ENCODE results near the gene CDK11B.
"Not testable (repeated sequence)": the region's sequence is repeated elsewhere in the genome, so short reads cannot be mapped to it uniquely, and the experiment has no call there.

CDK11B gene

DNA sequence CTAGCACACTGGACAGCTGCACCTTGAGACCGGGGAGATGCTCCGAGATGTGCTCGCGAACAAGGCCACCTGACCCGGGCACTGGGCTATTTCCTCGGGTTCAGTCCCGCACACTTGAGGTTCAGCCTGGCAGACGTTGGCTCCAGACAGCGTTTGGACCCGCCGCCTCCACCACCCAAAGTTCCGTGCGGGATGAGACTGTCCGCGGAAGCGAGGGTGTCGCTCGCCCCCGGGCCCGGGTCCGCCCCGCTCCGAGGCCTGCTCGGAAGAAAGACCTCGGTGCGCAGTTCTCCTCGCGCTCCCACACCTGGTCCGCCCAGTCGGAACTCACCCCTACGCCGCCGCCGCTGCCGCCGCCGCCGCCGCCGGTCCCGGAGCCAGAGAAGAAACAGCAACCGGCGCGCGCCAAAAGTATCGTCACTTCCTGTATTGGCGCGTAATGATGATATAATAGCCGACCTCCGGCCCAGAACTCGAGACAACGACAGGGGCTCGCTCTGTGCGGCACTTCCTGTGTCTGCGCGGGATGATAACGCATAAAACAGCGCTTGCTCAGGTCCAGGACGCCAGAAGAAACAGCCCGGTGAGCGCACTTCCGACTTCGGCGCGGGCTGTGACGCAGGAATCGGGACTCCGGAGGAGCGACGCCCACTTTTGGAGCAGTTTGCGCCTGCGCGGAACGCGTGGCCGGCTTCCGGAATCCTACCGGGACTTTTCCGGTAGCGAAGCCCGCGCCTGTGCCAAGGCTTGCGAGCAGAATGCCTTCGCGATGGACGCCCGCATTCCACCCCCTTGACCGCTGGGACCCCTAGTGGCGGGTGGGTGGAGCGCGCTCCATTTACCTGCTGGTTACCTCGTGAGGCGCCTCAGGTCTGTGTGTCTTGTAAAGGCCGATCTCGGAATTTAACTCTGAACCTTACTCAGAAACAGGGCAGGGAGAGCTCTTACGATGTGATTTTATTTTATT is at the start of gene CDK11B:
Gene CDK11B, minus strand, starts transcription at position 422 of the 967 bp plus-strand sequence. CDS start 1,519 bp downstream, outside the sequence.
- DNase-seq: peak; percentile 71

DNA sequence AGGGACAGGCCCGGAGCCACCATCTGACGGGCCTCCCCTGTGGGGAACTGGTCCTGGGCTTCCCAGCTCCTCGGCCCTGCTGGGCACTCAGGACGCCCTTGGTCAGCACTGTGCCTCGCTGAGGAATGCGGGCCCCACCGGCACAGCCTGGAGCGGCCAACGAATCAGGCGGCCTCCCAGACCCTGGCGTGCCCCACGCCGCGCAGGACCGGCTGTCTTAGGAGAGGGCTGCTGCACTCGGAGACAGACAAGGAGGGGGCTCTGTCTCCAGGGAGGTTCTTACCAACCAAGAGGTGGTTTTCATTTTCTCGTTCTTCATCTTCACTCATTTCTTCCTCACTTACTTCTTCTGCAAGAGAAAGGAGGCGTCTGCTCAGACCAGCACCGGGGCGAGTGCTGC is 49.1 kb upstream of the CDK11B start:
- not testable (repeated sequence) for DNase-seq

DNA sequence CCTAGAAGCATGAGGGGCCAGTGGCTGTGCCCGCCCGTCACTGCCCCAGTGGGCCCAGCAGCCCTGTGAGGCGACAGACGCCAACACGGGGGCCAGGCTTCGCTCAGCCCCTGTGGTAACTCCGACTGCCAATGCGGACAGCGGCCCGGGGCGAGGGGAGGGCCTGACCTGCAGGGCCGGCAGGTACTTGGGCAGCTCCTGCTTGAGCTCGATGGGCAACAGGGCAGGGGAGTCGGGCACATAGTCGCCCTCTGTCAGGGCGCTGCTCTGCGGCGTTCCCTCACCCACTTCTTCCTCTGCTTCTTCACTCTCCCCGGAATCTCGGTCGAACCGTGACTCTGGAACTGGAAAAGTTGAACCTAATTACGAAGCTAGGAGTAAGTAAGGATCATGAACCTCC is 48.4 kb upstream of the CDK11B start:
- not testable (repeated sequence) for DNase-seq

DNA sequence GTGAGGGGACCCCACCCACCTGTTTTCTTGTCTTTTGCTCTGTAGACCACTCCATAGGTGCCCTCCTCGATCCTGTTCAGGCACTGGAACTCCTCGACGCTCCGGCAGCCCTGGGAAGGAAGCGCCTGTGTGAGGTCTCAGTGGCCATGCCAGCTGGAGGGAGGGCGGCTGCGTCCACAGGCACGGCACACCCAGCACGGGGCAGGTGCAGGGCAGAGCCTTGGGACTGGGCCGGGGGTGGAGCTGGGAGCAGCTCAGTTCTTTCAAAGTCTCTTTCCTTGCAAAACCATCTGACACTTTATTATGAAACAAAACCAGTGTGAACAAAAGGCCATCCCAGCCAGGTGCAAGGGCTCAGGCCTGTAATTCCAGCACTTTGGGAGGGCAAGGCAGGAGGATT is 46.8 kb upstream of the CDK11B start:
- DNase-seq: not testable (repeated sequence)

DNA sequence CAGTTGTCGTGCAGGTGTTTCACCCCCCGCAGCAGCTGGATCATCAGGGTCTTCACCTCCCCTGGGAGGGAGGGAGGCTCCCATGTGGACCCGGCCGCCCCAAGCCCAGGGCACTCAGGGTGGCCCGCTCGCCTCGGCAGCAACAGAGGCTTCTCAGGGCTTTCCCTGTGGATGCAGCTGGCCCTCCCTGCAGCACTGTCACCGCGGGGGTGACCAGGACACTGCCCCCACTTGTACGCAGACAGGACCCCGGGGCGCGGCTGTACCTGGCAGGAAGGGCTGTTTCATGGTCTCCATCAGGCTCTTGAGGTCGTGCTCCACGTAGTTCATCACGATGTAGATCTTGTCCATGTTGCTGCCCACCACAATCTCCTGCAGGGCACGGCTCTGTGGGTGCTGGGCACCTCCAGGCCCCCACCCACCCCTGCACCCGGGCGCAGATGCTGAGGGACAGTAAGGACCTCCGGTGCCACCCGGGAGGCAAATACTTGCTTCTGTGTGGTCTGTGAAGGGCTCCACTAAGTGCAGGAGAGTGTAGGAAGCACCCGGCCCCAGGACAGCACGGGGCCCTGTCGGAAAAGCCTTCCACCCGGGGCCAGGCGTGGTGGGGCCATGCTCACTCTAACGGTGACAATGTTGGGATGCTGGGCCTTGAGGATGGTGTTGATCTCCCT is 45.6 kb upstream of the CDK11B start:
- not testable (repeated sequence) for DNase-seq

DNA sequence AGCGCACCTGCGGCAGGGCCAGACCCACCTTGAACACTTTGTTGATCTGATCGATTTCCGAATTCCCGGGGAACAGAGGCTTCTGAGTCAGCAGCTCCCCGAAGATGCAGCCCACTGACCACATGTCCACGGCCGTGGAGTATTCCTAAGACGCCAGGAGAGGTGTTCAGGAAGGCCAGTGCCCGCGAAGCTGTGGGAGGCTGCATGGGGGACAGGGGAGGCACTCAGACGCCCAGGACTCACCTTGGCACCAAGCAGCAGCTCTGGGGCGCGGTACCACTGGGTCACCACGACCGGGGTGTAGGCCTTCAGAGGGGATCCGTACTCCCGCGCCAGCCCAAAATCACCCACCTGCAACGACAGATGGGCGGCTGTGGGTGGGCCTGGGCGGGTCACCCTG is 45.0 kb upstream of the CDK11B start:
- DNase-seq: no peak

DNA sequence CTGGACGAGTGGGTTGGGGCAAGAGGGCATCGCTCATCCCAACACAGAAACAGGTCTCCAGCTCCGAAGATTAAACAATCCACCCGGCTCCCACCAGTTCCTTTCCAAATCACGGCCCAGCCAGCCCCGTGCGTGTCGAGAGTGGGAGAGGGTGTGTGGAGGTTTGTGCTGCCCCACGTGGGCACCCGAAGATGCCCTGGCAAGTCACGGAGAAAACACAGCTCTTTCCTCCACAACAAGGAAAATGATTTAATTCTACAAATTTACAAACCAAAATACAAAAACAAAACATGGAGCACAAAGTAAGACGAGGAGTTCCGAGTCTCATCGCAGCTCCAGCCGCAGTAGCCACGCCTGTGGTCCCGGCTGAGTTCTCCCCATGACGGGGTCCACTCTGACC is 43.7 kb upstream of the CDK11B start:
- DNase-seq: not testable (repeated sequence)

DNA sequence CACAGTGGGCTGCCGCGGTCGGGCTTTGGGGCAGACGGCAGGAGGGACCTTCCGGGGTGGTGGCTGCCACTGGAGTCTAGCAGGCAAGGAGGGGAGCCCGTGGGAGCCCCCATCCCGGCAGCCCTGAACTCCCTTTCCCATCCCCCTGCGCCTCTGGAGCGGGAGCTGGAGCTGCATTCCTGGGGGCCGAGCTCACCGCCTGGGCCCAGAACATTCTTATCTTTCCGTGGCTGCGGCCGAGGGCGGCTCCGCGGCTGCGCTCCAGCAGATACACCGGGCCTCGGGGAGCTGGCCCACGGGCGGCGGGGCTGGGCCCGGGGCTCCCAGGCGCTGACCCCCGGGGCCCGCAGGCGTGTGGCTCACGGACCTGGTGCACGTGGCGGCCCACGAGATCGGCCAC is 41.8 kb upstream of the CDK11B start:
- DNase-seq: not testable (repeated sequence)

DNA sequence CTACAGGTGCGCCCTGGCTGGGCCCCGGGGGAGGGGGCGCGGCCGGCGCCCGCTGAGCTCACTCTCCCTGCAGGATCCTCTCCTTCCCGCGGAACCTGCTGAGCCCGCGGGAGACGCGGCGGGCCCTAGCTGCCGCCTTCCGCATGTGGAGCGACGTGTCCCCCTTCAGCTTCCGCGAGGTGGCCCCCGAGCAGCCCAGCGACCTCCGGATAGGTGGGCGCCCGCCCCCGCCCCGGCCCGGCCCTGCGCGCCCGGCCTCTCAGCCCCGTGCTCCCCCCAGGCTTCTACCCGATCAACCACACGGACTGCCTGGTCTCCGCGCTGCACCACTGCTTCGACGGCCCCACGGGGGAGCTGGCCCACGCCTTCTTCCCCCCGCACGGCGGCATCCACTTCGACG is 41.3 kb upstream of the CDK11B start:
- DNase-seq: not testable (repeated sequence)

DNA sequence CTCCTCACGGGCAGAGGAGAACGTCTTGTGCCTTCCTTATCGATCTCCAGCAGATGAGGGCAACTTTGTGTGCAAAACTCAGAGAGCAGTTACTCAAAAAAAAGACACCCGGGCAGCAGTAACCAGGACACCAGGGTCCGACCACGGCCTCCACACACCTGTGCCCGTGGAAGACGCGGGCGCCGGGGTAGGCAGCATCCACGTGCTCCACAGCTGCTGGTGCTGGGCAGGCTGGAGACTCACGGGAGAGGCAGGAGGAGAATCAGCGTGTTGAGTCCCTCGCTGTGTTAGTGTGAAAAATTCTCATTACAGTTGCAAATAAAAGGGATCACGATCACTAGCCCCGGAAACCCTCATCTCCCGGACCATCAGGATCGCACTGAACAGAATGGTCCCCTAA is 40.3 kb upstream of the CDK11B start:
- DNase-seq: not testable (repeated sequence)

DNA sequence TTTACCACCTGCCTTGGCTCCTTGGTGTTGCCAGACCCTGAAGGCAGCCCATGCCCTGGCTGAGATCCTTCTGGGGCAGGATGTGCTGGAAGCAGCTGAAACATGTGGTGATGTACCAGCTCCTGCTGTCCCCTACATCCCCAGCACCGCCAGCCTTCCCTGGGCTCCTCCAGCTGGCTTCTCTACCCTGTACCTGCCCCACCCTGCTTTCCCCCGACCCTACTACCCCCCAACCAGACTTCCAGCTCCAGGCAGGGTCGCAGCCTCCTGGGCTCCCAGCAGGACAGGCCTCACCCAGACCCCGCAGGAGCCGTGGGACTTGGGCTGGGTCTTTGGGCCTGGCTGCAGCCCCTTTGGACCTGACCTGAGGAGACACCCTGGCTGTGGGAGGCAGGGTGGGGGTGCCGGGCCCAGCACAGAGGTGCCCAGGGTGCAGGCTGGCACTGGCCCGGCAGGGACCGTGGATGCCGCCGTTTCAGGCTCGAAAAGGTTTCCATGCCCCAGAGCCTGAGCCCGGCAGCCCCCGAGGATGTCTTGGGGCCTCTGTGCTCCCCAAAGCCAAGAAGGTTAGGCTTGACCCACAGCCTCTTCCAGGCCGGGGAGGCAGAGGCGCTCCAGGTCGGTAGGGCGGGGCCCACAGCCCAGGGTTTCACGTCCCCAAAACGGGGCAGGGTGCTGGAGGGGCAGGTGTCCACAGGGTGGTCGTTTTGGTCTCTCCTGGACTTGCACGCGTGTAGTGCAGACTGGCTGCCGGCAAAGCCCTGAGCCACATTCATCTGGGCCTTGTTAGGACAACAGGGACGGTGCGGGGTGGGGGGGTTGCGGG is 38.8 kb upstream of the CDK11B start:
- not testable (repeated sequence) for DNase-seq

DNA sequence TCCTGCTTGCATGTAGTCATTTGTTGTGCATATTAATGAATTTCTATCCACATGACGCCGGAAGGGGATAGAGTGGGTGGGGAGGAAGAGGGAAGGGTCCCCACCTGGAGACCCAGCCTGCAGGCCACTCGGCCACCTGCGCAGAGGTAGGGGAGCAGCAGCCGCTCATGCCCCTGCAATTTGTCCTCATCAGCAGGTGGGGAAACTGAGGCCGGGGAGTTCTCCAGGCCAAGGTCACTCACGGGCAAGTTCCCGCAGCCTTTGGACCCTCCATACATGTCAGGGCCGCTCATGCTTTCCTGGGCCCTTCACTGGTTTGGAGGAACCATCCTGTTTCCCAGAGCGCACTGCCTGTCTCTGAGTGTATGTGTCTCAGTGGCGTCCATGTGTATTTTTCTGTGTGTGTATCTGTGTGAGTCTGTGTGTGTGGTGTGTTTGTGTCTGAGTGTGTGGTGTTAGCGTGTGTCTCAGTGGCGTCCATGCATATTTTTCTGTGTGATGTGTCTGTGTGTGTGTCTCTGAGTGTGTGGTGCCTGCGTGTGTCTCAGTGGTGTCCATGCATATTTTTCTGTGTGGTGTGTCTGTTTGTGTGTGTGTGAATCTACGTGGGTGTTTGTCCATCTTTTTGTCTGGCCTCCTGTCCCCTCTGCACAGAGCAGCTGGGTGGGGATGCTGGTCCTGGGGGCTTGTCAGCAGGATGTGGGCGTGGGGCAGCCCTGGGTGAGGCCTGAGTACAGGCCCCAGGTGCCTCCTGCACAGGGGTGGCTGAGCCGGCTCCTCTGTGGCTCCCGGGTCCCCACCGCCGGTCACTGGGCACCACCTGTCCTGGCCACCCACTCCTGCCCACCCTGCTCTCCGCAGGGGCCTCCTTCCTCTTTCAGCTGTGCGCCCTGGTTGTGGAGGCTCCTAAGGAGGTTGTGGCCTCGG is 37.9 kb upstream of the CDK11B start:
- DNase-seq: not testable (repeated sequence)

DNA sequence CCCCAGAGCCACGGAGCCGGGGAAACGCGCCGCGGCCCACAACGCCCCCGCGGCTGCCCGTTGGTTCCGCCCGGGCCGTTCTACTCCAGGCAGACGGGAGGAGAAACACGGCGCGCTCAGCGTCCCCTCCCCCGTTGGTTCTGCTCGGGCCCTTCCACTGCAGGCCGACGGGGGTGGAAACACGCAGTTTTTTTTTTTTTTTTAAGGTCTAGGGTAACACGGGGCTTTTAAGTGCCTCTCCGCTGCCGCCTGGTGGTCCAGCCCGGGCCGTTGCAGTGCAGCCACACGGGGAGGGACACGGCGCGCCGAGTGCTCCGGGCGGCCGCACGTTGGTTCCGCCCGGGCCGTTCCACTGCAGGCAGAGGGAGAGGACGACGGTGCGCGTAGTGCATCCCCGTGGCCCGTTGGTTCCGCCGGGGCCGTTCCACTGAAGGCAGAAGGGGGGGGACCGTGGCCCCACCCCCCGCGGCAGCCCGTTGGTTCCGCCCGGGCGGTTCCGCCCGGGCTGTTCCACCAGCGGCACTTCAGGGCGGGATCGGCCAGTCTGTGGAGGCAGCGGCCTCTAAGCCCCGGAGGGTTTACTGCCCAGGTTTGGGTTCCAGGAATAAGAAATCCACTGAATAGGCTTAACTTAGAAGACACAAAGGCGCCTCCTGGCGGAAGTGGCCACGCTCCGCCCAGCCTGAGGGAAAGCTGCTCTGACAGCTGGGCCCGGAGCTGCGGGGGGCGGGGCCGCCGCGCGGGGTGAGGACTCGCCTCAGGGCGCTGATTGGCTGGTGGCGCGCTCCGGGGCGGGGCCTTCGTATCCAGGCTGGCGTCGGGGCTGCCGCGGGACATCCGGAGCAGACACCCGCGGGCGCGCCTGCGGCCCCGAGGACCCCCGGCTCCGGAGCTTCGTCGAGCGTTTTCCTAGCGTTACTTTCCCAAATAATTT is 34.2 kb upstream of the CDK11B start, which contains the start of gene SLC35E2B:
Gene SLC35E2B, minus strand, starts transcription at position 82 of the 934 bp plus-strand sequence. CDS start 16,096 bp downstream, outside the sequence.
- DNase-seq: peak; percentile 75

DNA sequence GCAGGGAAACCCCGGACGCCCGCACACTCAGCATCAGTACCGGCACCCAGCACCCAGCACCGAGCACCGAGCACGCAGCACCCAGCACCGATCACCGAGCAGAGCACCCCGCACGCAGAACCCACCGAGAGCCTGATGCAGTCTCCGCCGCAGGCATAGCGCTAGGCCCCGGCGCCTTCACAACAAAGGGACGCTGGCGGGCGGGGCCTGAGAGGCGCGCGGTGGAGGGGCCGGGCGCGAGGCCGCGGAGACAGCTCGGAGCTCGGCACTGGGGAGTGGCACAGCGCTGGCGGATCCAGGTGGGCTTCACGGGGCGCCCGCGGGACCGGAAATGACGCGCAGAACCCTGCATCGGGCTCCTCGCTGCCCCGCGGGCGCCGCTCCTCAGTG is 33.5 kb upstream of the CDK11B start:
- peak; percentile 52 for DNase-seq

DNA sequence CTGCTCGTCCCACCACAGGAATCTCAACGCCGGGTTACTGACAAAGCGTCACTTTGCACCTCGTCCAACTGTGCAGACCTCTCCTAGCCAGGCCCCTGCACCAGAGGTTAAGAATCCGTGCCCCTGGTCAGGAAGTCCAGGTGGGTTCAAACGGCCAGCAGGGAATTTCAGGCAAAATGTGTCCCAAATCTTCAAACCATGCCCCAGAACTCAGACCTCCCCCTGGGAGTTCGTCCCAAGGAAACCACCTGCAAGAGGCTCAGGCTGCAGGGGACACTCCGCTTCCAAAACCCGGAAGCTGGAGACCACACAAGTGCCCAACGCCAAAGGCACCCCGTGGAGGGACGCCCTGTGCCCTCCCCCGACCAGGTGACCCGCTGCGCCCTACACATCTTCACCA is 32.6 kb upstream of the CDK11B start:
- not testable (repeated sequence) for DNase-seq

DNA sequence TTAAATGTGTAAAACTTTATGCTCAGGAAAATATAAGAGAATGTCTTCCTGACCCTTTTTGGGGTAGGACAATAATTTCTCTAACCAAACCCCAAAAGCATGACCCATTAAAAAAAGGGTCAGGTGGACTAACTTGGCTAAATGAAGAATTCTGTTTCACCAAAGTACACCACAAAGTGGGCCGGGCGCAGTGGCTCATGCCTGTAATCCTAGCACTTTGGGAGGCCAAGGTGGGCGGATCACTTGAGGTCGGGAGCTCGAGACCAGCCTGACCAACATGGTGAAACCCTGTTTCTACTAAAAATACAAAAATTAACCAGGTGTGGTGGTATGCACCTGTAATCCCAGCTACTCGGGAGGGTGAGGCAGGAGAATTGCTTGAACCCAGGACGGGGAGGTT is 30.7 kb upstream of the CDK11B start:
- DNase-seq: not testable (repeated sequence)

DNA sequence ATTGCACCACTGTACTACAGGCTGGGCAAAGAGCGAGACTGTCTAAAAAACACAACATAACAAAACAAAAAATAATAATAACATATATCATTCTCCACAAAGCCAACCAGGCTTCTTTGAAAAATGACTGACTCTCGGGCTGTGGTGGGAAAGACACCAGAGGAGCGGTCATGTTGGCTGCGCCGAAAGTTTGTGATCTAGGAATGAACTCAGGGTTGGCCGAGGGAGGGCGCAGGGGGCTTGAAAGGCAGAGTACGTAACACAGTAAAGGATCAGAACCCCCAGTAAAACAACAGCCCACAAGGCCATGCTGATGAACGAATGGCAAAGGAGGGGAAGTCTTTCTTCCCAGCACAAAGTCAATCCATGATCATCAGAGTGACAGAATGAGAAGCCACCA is 29.0 kb upstream of the CDK11B start:
- no peak for DNase-seq

DNA sequence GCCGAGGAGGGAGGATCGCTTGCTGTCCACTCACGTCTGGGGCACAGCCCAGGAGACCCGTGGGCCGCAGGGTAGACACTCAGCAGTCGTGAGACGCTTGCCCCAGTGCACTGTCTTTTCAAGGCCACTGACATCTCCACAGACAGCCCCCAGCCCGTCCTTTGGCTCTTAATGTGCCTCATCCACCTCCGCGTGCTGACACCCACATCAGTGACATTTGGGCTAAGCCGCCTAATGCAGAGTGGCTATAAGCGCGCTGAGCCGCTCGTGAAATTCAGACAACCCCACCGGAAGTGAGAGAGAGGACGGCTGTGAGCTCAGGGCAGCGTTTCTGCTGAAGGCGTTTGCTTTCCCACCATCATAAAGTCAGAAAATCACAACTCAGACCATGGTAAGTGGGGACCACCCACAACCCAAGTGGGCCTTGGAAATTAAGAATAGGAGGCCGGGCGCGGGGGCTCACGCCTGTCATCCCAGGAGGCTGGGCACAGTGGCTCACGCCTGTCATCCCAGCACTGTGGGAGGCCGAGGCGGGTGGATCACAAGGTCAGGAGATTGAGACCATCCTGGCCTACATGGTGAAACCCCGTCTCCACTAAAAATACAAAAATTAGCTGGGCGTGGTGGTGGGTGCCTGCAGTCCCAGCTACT is 25.4 kb upstream of the CDK11B start:
- DNase-seq: no peak

DNA sequence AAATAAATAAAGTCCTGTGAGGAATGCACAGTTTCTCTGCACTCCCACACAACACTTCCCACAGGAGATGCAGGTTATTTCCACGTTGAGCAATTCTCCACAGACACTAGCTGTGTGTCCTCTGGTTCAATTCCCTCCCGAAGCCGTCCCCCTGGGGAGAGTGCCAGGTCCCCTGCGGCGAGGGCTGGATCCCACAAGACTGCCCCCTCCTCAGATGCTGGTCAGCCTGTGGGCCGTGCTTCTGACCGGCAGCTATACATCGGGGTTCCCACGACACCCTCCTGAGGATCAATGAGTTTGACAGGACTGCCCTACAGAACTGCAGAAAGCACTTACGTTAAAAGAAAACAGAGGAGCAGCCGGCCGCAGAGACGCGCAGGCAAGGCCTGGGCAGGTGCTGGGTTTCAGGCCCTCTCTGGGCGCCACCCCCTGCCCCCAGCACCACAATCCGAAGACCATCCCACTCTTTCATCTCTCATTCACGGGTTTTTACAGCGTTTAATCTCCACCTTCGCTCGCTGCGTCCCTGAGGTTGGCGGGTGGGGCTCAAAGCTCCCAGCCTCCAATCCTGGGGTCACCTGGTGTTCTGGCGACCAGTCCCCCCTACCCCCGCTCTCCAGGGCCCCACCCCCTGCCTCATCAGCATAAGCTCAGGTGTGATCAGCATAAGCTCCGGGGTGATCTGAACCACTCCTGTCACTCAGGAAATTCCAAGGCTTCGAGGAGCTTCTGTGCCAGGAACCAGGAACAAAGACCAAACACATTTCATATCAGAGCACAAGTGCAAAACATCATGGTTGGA is 24.5 kb upstream of the CDK11B start:
- DNase-seq: no peak
